ENCODE measurements around the gene AIG1. TPM values are rescaled to one million over a fixed set of nuclear protein-coding genes. Genes with fewer than 3 reads are reported as not detected.
A peak's percentile ranks its signal among the peaks of the same experiment; 100 is the strongest.

AIG1 gene
- total RNA-seq, 1 experiment from 2014 or later: 42.8 TPM

DNA sequence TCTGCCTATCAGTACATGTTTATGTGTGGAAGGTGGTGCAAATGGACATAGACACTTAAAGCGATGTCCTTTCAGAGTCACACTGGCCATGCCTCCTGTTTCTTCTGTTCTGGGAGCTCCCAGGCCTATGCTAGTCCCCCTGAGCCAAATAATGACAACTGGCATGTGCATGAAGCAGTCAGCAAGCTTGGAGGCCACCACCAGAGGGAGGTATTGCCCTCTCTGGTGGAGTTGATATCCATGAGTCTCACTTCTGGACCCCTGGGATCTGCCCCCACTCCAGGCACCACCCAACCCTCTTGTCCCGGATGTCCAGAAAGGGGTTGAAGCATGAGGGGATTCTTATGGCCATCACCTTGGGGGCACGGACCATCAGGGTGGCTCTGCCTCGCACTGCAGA is 172.2 kb downstream of the AIG1 start:
- peak; percentile 58 for DNase-seq (ENCODE audit: low read depth)

DNA sequence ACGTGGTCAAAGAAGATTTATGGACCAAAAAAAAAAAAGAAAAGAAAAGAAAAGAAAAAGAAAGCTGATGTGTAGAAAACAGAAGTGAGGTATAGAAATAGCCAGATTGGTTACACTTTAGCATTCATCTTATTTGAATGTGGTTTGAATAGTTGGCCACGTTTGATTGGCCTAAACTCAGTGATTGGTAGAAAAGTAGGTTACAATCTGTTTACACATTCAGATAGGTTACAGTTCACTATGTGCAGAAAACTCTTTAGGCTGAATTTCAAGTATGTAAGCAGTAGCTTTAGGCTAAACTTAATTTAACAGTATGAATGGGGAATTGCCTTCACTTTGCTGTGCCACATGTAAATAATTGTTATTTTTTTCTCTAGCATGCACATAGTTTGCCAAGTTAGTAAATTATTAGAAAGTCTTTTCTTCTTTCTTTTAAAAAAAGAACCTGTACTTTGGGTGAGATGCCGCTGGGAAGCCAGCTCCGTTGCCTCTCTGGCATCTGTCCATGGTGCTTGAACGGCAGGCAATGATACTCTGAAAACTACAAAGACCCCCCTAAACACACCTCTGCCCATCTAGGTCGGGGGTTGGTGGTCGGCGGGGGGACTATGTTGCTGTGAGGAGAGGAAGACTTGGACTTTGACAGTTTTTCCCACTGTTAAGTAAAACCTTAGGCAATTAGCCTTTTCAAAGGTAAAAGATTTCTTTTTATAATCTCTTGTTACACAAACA is 173.0 kb downstream of the AIG1 start:
- no peak for DNase-seq (ENCODE audit: low read depth)

DNA sequence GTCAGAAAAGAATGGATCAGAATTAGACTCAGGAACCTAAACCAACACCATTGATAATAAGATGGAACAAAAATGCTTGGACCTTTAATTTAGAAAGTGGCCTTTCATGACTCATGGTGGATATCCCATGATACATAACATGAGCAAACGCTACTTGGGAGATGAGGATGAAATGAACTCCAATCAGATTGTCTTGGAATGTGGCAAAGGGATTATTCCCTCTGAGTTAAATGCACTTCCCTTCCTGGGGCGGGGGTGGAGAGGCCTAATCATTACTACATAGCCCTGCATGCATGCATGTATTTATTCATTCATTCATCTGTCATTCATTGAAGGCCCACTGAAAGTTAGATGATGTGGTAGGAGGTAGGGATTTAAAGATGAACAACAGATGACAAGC is 174.0 kb downstream of the AIG1 start:
- peak; percentile 11 for DNase-seq (ENCODE audit: low read depth)

DNA sequence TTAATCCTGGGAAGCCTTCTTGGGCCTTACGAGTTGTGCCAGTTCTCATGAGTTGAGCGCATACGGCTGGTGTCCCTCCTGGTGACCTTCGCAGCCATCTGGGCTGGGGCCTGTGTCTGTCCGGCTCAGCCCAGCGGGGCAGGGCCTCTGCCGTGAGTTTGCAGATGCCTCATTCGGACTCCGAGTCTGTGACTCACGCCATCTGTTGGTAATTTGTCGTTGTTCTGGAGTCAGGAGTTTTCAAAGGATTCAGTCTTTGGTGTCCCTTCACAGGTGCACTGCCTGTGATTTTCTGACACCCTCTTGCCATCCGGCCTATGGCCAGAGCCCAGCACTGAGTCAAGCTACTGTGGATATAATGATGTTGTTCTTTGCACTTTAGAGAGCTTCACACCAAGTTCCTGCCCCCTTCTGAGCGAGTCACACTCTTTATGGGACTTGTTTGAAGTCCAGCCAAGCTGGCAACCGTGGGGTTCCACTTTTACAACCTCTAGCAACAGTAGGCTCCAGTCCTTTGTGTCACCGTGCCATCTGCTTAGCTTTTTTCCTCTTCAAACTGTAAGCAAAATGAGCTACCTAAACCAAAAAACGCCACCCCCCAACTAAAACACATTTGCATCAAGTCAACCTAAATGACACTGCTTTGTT is 175.6 kb downstream of the AIG1 start:
- DNase-seq (ENCODE audit: low read depth): peak; percentile 52

DNA sequence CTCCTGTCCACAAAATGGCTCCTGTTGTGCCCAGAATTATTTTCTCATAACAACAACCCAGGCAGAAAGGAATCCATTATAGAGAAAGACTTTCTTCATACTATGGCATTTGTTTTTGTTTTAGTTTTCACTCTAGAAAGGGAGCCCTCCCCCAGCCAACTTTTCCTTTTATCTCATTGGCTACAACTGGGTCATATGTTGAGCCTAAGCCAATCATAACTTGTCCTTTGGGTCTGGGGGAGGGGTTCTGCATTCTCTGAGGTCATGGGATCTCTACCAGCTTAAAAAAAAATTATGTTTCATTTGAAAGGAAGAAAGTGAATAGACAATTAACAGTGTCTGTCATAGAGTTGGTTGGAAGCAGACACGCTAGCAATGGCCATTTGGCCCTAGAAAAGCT is 177.6 kb downstream of the AIG1 start:
- no peak for DNase-seq (ENCODE audit: low read depth)

DNA sequence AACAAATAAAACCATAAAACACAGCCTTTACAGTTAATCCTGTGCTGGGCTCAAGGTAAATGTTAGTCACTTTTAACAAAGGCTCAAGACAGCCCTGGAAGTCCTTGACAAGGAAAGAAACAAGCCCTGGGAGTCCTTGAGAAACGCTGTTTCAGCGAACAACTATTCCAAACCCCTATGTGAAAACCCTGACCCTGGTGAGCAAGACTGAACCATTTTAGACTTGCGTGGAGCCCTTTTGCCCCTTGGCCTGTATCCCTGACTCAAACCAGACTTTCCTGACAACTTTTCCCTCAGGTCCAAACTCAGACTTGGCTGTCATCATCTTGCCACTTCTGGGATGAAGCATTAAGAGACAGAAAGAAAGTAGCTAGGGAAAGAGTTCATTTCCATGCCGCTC is 180.4 kb downstream of the AIG1 start:
- no peak for DNase-seq (ENCODE audit: low read depth)

DNA sequence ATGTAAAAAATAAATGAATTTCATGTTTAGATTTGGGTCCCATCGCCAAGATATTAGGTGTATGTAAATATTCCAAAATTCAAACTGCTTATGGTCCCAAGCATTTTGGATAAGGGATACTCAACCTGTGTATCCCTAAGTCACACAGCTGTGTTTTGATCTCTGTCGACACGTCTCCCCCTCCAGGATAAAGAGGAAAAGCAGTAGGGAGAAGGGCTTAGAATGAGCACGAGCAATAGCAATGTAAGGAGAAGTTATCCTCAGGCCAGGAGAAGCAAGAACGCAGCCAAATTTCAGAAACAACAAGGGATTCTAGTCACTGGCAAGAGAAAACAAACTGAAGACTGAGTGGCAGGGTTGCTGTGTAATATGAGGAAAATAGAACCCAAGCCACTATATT is 181.2 kb downstream of the AIG1 start:
- DNase-seq (ENCODE audit: low read depth): no peak

DNA sequence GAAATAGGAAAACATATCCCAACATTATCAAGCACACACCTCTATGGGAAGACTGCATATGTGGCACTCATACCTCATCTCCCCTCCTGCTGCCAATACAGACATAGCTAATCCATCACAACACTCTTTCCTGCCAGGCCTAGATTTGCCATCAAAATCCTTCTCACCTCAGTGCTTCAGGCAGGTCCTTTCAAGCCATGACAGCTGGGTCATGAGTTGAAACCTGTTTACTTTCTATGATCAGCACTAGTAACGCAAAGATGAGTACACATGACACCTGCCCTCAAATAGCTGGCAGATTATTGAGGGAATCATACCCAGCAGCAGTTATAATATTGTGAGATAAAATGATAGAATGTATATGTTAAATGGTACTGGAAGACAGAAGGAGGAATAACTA is 183.1 kb downstream of the AIG1 start:
- no peak for DNase-seq (ENCODE audit: low read depth)

DNA sequence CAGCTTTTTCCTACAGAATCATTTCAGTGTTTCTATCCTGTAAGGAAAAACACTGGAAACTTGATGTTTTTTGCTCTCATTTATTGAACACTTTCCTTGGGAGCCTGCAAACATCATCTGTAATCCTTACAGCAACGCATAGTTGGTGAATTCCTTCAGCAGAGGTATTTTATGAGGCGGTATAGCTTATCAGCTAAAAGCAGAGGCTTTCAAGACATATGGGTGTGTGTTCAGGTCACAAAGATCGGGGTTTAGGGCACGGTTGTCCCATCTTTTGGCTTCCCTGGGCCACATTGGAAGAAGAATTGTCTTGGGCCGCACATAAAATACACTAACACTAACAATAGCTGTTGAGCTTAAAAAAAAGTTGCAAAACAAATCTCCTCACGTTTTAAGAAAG is 185.0 kb downstream of the AIG1 start:
- DNase-seq (ENCODE audit: low read depth): no peak

DNA sequence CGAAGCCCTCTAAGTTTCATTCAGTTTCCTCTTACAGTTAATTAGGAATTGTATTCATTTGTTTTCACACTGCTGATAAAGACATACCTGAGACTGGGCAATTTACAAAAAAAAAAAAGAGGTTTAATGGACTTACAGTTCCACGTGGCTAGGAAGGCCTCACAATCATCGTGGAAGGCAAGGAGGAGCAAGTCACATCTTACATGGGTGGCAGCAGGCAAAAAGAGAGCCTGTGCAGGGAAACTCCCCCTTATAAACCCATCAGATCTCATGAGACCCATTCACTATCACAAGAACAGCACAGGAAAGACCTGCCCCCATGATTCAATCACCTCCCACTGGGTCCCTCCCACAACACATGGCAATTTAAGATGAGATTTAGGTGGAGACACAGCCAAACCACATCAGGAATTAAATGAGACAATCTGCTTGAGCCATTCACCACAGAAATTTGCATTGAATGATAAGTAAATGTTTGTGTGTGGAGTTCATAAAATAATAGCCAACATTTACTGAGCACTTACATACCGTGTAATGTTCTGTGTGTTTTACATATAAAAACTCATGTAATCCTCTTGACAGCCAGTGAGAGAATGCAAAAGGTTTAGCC is 185.6 kb downstream of the AIG1 start:
- peak; percentile 15 for DNase-seq (ENCODE audit: low read depth)

DNA sequence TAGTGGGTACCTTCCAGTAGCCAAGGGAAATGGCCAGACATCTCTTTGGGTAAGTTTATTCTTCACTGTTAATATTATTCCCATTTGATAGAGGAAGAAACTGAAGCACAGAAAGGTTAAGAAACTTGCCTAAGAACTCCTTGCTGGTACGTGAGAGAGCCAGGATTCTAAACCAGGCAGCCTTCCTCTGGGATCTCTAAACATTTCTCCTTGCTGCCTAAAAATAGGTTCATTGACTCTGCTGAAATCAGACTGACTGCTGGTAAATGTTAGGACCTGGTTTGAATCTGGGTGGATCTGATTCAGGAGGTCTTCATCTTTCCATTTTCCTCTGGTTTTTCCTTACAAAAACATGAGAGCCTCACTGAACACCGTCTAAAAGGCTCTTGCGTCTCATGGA is 186.9 kb downstream of the AIG1 start:
- DNase-seq (ENCODE audit: low read depth): no peak

DNA sequence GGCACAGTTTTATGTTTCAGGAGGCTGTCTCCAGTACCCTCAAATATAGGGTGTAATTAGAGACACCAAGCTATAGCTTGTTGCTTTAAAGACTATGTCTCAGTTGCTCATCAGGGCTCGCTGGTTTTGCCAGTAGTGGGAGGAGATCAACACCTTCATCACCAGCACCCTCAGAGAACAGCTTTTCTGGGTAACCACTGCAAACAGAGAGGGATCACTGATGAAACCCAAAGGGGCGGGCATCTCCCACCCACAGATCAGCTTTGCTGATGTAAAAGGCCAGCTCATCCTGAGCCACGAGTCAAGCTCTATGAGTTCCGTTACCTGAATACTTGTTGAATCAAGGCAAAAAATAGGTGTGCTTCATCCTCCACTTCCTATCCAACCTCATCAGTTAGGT is 187.7 kb downstream of the AIG1 start:
- no peak for DNase-seq (ENCODE audit: low read depth)

DNA sequence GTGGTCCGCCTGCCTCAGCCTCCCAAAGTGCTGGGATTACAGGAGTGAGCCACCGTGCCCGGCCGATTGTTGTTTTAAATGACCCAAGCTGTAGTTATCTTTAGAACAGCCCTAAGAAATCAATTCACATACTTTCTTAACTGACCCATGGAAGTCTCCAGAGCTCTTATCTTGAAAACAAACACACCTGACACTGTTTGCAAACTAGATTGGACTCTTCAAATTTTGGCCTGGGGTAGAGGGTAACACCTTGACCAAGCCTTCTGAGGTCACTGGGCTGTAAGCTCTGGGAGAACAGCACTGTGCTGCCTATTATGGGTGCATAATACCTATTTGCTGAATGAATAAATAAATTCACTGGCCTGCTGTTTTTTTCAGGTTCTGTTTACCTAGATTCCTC is 190.6 kb downstream of the AIG1 start:
- no peak for DNase-seq (ENCODE audit: low read depth)

DNA sequence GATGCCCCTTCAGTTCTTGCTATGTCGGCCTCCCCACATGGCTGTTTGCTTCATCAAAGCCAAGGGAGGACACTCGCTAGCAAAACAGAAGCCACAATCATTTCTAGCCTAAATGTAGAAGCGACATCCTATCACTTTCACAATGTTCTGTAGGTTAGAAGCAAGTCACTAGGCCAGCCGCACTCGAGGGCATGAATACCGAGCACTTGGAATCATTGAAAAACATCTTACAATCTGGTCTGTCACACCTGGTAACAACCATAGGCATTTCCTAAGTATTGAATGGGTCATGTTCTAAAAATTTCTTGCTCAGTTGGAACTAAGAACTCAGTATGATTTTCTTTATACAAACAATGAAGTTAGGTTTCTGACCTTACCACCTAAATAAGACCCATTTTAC is 192.3 kb downstream of the AIG1 start:
- DNase-seq (ENCODE audit: low read depth): no peak

DNA sequence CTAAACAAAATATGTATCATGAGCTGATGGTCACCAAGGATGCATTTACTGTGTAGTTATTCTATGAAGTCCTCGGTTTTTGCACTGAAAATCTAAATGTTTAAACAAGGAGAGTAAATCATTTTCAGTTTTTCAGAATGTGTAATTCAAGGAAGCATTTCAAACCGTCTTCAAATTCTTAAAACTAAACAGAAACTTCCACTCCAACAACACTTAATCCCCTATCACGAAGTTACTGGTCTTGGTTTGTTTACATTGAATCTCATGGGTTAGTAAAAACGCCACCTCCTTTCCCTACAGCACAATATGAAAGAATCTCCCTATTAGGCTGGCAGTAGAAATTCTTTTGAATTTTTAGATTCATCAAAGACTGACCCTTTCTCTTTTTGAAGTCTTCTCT is 192.9 kb downstream of the AIG1 start:
- DNase-seq (ENCODE audit: low read depth): no peak

DNA sequence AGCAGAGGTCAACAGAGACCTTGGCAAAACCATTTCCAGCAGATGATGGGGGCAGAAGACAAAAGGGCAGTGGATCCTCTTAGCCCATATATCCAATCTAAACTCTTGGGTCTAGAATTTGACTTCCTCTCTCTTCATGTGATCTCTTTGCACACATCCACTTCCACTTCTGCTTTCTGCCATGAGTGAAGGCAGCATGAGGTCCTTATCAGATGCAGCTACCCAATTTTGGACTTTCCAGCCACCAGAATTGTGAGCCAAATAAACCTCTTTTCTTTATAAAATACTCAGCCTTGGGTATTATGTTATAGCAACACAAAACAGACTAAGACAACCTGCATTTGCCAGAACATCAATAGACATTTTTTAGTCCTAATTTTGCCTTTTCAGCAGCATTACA is 198.3 kb downstream of the AIG1 start:
- no peak for DNase-seq (ENCODE audit: low read depth)

DNA sequence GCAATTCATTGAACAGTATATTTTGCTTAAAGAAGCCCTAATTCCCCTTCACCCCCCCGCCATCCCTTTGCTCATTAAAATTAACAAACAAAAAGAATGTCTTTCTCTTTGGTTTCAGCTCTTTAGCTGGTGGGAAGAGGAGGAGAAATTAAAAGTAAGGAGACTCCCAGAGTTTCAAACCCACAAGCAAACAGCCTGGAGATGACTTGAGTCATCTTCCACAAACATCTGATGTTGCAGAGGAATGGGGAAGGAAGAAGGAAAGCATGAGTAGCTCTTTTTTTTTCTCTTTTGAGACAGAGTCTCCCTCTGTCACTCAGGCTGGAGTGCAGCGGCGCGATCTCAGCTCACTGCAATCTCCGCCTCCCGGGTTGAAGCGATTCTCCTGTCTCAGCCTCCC is 200.2 kb downstream of the AIG1 start:
- DNase-seq (ENCODE audit: low read depth): peak; percentile 16

DNA sequence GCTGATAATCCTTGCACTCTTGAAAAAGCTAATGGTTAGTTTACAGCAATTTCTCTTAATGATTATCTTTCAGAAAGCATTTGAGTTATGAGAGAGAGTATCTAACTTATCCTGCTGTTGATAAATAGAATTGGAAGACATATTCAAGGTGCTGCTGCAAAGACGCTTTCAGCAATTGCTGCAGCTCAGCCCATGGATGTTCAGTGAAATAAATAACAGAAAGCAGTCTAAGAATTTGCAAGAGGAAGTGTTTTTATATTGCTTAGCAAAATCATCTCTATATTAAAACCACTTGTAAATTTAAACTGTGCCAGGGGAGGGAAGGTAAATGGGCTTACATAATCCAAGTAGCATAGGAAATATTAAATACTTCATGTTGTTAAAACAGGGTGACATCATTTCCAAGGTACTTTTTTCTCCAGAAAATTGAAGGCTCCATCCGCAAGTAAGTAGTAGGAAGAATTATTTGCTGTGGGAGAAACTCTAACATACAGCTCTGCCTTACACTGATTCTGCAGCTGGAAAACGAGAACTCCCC is 201.3 kb downstream of the AIG1 start:
- no peak for DNase-seq (ENCODE audit: low read depth)

DNA sequence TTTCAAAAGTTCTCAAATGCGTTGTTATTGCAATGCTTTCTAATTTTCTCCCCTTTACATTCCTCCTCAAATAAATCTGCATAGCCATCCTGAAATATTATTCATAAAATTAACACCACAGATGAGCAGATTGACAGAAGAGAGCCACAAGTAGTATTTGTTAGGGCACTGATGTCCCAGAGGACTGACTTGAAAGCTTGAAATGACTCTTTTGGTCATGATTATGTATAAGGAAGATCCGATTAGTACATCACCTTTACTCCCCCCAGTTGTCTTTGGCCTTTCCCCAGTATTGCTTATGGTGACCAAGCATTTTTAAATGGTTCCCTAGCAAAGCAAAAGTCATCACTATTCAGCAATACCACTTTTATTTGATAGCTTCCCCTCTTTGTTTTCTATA is 202.2 kb downstream of the AIG1 start:
- DNase-seq (ENCODE audit: low read depth): no peak

DNA sequence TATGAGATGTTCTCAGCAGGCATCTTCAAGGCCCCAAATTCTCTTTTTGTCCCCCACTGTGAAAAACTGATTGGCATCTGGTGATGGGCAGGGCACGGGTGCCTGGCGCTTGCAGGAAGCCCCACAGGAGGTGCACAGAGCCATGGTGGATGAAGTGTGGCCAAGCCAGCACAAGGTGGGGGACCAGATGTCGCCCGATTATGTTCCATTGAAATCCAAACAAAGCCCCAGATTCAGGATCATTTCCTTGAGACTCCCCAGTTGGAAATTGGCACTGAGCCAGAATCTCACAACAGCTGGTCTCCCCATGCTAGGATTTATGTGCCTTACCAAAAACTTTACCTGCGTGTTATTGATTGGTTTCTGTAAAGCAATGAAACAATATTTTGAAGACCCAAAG is 203.7 kb downstream of the AIG1 start:
- DNase-seq (ENCODE audit: low read depth): no peak

DNA sequence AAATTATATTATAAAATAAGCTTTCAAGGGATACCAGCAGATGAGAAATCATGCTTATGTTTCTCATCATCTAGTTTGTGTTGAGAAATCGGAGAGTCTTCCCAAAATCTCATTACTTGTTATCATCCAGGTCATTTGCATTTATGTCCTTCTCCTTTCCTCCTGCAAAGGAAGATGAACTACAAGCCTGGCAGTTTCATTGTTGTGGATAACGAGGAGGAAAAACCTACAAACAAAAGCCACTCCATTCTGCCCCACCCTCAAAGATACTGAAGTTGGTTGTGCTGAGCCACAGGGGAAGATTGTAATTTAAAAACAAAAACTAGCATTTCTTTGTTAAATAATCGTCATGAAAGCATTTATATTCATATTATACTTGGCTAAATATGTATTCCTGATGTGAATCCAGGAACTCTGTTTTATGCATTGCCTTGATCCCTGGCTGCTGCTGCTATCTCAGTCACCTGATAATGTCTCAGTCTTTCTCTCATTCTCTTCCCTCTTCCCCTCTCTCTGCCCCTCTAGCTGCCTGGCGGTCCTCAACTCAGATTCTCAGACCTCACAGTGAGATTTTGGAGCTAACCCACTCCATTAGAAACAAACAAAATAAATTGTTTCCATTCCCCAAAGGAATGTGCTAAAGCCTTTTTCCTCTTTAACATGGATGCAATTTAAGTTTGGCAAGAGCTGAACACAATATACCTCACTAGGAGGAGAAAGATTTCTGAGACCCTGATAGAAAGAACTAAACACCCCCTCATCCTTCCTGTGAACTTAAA is 204.5 kb downstream of the AIG1 start:
- no peak for DNase-seq (ENCODE audit: low read depth)

DNA sequence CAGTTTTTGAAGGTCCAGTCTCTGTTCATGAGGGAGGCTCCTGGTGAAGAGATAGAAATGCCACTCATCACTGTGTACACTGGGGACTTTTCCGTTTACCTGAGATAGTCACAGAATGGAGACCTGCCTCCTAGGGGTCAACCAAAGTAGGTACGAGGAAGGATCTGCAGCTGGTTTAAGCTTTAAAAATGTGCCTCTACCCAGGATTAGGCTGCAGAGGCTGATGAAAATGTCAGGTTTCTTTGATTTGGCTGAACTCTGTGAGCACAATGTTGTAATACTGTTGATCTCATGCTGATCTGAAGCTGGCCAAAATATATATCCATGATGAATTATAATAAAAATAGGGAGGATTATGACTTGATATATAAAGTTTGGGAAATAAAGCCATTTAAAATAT is 207.1 kb downstream of the AIG1 start:
- DNase-seq (ENCODE audit: low read depth): no peak
